Esophagus mucosa (tissue), 1 donor: ENCODE data around the gene ABCC4. TPM values are rescaled to one million over a fixed set of nuclear protein-coding genes. Genes with fewer than 3 reads are reported as not detected.

ENCODE experiments used
- ATAC-seq: fragments of 200-7000 bp; cut with Tn5 transposase; one replicate; pipeline ENCODE4 v1.9.1; 2020
- total RNA-seq: library from RNA; stranded (reverse); gene quantifications from one replicate; pipeline ENCODE4 v1.2.4, GENCODE V29; 2023
- donor health status: DM: yes; HTN: yes; CAD: no.

The ABCC4 gene
- total RNA-seq, 1 donor from 2014 or later, result 4.4 TPM

GRCh38 chr13:95039415-95039814 lies 261.8 kb downstream of the ABCC4 start:
- no peak for ATAC-seq

- no peak for ATAC-seq
Observed at GRCh38 chr13:95038949-95039348, 262.3 kb downstream of the ABCC4 start.

GRCh38 chr13:95035311-95036109 lies 265.7 kb downstream of the ABCC4 start:
- ATAC-seq, result no peak

GRCh38 chr13:95033890-95034289 lies 267.4 kb downstream of the ABCC4 start:
- no peak for ATAC-seq

GRCh38 chr13:95032121-95032520 lies 269.1 kb downstream of the ABCC4 start:
- ATAC-seq, result no peak

- peak; percentile 15 for ATAC-seq
Observed at GRCh38 chr13:95030821-95031343, 270.4 kb downstream of the ABCC4 start.

- no peak for ATAC-seq
Observed at GRCh38 chr13:95027638-95028037, 273.6 kb downstream of the ABCC4 start.

GRCh38 chr13:95025116-95025515 lies 276.1 kb downstream of the ABCC4 start:
- no peak for ATAC-seq

GRCh38 chr13:95023405-95023804 lies 277.8 kb downstream of the ABCC4 start:
- ATAC-seq, result no peak

- no peak for ATAC-seq
Observed at GRCh38 chr13:95020298-95020987, 280.8 kb downstream of the ABCC4 start.

- ATAC-seq, result no peak
Observed at GRCh38 chr13:95019886-95020285, 281.4 kb downstream of the ABCC4 start.

- ATAC-seq, result no peak
Observed at GRCh38 chr13:95007322-95007721, 293.9 kb downstream of the ABCC4 start.

GRCh38 chr13:95005300-95005699 lies 296.0 kb downstream of the ABCC4 start:
- no peak for ATAC-seq

- ATAC-seq, result peak; percentile 30
Observed at GRCh38 chr13:95003019-95003813, 298.0 kb downstream of the ABCC4 start.

- no peak for ATAC-seq
Observed at GRCh38 chr13:95002126-95002525, 299.1 kb downstream of the ABCC4 start.

- ATAC-seq, result no peak
Observed at GRCh38 chr13:94999871-95000270, 301.4 kb downstream of the ABCC4 start.

- ATAC-seq, result peak; percentile 46
Observed at GRCh38 chr13:94997126-94997525, 304.1 kb downstream of the ABCC4 start.

GRCh38 chr13:94996445-94996844 lies 304.8 kb downstream of the ABCC4 start:
- ATAC-seq, result no peak

- ATAC-seq, result no peak
Observed at GRCh38 chr13:94994506-94994905, 306.7 kb downstream of the ABCC4 start.

GRCh38 chr13:94993616-94994015 lies 307.6 kb downstream of the ABCC4 start:
- ATAC-seq, result no peak

GRCh38 chr13:94992036-94992960 lies 309.0 kb downstream of the ABCC4 start:
- no peak for ATAC-seq

GRCh38 chr13:94988654-94989053 lies 312.6 kb downstream of the ABCC4 start:
- peak; percentile 58 for ATAC-seq
